CD4-positive, alpha-beta T cell treated with Interleukin-15 for 4 hours (primary cell): ENCODE results near the gene PFN4.
"Not testable (repeated sequence)": the region's sequence is repeated elsewhere in the genome, so short reads cannot be mapped to it uniquely, and the experiment has no call there.

Source experiments
- DNase-seq: peaks from one replicate; pipeline ENCODE4 v3.0.0-alpha.2; 2020; ENCODE audit warnings: low spot score

The PFN4 gene

GRCh38 chr2:24111407-24111901 lies 11.7 kb downstream of the PFN4 start:
- DNase-seq = no peak

- no peak for DNase-seq
Measured at GRCh38 chr2:24110660-24111303, 12.4 kb downstream of the PFN4 start.

- not testable (repeated sequence) for DNase-seq
Measured at GRCh38 chr2:24109431-24109830, 13.7 kb downstream of the PFN4 start.

- no peak for DNase-seq
Measured at GRCh38 chr2:24107336-24107735, 15.8 kb downstream of the PFN4 start.

GRCh38 chr2:24106786-24107185 lies 16.3 kb downstream of the PFN4 start:
- no peak for DNase-seq

- DNase-seq = no peak
Measured at GRCh38 chr2:24105816-24106215, 17.3 kb downstream of the PFN4 start.

GRCh38 chr2:24104906-24105305 lies 18.2 kb downstream of the PFN4 start:
- DNase-seq = no peak

GRCh38 chr2:24104110-24104650 lies 19.0 kb downstream of the PFN4 start:
- no peak for DNase-seq

GRCh38 chr2:24102677-24103076 lies 20.5 kb downstream of the PFN4 start:
- DNase-seq = no peak

GRCh38 chr2:24101992-24102391 lies 21.1 kb downstream of the PFN4 start:
- no peak for DNase-seq

GRCh38 chr2:24100732-24101131 lies 22.4 kb downstream of the PFN4 start:
- not testable (repeated sequence) for DNase-seq

GRCh38 chr2:24095171-24095677 lies 27.9 kb downstream of the PFN4 start:
- not testable (repeated sequence) for DNase-seq

GRCh38 chr2:24093270-24093669 lies 29.9 kb downstream of the PFN4 start:
- DNase-seq = not testable (repeated sequence)

GRCh38 chr2:24088821-24089359 lies 34.2 kb downstream of the PFN4 start:
- DNase-seq = no peak

GRCh38 chr2:24087032-24087431 lies 36.1 kb downstream of the PFN4 start:
- no peak for DNase-seq

- DNase-seq = no peak
Measured at GRCh38 chr2:24086241-24086640, 36.9 kb downstream of the PFN4 start.

- DNase-seq = no peak
Measured at GRCh38 chr2:24085200-24085489, 38.0 kb downstream of the PFN4 start.

GRCh38 chr2:24084386-24085199 lies 38.5 kb downstream of the PFN4 start, which contains the start of gene TP53I3:
TSS of gene TP53I3 (minus strand) at chr2:24084834. CDS start at chr2:24084326, 508 bp downstream.
- peak; percentile 78 for DNase-seq

GRCh38 chr2:24083567-24084385 lies 39.4 kb downstream of the PFN4 start:
- peak; percentile 39 for DNase-seq

GRCh38 chr2:24082787-24083566 lies 40.2 kb downstream of the PFN4 start:
- no peak for DNase-seq

GRCh38 chr2:24080701-24081100 lies 42.4 kb downstream of the PFN4 start:
- DNase-seq = no peak
